GM12872 (cell line): ENCODE data around the gene CEP350.

Source experiments
- TF ChIP-seq, protein P1 (sequence below): IDR thresholded peaks from 3 replicates; pipeline ENCODE4 v1.5.1; 2011; ENCODE audit warnings: low read depth, mild to moderate bottlenecking, low read length, moderate library complexity; ENCODE audit not compliant: insufficient read depth

Gene CEP350

GRCh38 chr1:180002437-180002836 is 47.8 kb downstream of the CEP350 start:
- TF ChIP-seq, protein P1, sequence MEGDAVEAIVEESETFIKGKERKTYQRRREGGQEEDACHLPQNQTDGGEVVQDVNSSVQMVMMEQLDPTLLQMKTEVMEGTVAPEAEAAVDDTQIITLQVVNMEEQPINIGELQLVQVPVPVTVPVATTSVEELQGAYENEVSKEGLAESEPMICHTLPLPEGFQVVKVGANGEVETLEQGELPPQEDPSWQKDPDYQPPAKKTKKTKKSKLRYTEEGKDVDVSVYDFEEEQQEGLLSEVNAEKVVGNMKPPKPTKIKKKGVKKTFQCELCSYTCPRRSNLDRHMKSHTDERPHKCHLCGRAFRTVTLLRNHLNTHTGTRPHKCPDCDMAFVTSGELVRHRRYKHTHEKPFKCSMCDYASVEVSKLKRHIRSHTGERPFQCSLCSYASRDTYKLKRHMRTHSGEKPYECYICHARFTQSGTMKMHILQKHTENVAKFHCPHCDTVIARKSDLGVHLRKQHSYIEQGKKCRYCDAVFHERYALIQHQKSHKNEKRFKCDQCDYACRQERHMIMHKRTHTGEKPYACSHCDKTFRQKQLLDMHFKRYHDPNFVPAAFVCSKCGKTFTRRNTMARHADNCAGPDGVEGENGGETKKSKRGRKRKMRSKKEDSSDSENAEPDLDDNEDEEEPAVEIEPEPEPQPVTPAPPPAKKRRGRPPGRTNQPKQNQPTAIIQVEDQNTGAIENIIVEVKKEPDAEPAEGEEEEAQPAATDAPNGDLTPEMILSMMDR, result no peak

- TF ChIP-seq, protein P1, result no peak
Observed at GRCh38 chr1:180003026-180003695, 48.6 kb downstream of the CEP350 start.

DNA sequence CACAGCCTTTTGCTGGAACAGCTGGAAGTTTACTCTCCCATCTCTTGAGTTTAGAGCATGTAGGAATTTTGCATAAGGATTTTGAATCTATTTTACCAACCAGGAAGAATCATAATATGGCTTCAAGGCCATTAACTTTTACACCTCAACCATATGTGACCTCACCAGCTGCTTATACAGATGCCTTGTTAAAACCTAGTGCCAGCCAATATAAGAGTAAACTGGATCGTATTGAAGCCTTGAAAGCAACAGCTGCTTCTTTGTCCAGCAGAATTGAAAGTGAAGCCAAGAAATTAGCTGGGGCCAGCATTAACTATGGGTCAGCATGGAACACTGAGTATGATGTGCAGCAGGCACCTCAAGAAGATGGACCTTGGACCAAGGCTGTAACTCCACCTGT is 65.4 kb downstream of the CEP350 start:
- TF ChIP-seq, protein P1, result no peak

DNA sequence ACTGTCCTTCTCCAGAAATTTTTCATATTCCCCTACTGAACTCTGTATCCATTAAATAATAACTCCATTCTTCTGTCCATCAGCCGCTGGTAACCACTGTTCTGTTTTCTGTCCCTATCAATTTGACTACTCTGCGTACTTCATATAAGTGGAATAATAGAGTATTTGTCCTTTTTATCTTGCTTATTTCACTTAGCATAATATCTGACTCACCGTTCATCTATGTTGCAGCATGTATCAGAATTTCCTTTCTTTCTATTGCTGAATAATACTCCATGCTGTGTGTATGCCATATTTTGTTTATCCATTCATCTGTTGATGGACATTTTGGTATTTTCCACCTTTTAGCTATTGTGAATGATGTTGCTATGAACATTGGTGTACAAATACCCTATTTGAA is 71.9 kb downstream of the CEP350 start:
- TF ChIP-seq, protein P1, result no peak

DNA sequence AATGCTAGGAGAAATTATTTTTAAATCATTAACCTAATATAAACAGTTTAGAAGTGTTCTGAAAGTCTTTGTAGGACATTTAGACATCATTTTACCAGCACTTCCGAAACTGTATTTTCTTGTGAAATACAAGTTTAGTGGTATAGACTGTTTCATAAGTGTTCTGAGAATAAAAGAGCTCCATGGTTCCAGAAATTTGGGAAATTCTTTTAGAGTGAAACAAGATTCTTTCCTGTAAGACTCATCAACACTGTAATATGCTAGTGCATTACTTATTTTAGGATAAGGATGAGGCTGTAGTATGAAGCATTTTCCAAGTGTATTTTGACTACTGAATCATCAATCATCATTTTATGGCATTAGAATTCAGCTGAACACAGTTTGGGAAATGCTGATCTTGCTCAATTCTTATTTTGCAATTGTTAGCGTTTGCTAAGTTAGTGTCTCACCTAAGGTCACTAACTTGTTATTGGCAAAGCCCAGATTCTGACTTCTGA is 73.4 kb downstream of the CEP350 start:
- TF ChIP-seq, protein P1, result no peak

GRCh38 chr1:180028864-180029263 is 74.3 kb downstream of the CEP350 start:
- TF ChIP-seq, protein P1, result no peak

- TF ChIP-seq, protein P1, result no peak
Observed at GRCh38 chr1:180029524-180030135, 75.0 kb downstream of the CEP350 start.
